ENCODE measurements around the gene IBA57.

The IBA57 gene

GRCh38 chr1:228144193-228144992, 21.2 kb upstream of the IBA57 start:
- in situ Hi-C loops (cut with MboI; ENCODE audit: low sequenced_read_pairs) = no loop called here

GRCh38 chr1:228144993-228145343, 20.6 kb upstream of the IBA57 start:
- in situ Hi-C loops (cut with MboI; ENCODE audit: low sequenced_read_pairs) = no loop called here

- in situ Hi-C loops (cut with MboI; ENCODE audit: low sequenced_read_pairs) = no loop called here
Measured at GRCh38 chr1:228145463-228146416, 19.9 kb upstream of the IBA57 start.

GRCh38 chr1:228146417-228147150, 19.0 kb upstream of the IBA57 start:
- in situ Hi-C loops (cut with MboI; ENCODE audit: low sequenced_read_pairs) = no loop called here

- in situ Hi-C loops (cut with MboI; ENCODE audit: low sequenced_read_pairs) = no loop called here
Measured at GRCh38 chr1:228147151-228147693, 18.4 kb upstream of the IBA57 start.

GRCh38 chr1:228147768-228148167, 17.8 kb upstream of the IBA57 start:
- in situ Hi-C loops (cut with MboI; ENCODE audit: low sequenced_read_pairs) = no loop called here

- in situ Hi-C loops (cut with MboI; ENCODE audit: low sequenced_read_pairs) = no loop called here
Measured at GRCh38 chr1:228148196-228148861, 17.3 kb upstream of the IBA57 start.

GRCh38 chr1:228148935-228149405, 16.6 kb upstream of the IBA57 start:
- in situ Hi-C loops (cut with MboI; ENCODE audit: low sequenced_read_pairs) = no loop called here

GRCh38 chr1:228149406-228150119, 16.0 kb upstream of the IBA57 start, which contains the start of gene GJC2:
Gene GJC2 (plus strand): TSS chr1:228149930. CDS start chr1:228157759, 7,829 bp downstream.
- in situ Hi-C loops (cut with MboI; ENCODE audit: low sequenced_read_pairs) = no loop called here

GRCh38 chr1:228150120-228150460, 15.5 kb upstream of the IBA57 start:
- in situ Hi-C loops (cut with MboI; ENCODE audit: low sequenced_read_pairs) = no loop called here

- in situ Hi-C loops (cut with MboI; ENCODE audit: low sequenced_read_pairs) = no loop called here
Measured at GRCh38 chr1:228150461-228151179, 15.0 kb upstream of the IBA57 start.

- in situ Hi-C loops (cut with MboI; ENCODE audit: low sequenced_read_pairs) = no loop called here
Measured at GRCh38 chr1:228151180-228151925, 14.3 kb upstream of the IBA57 start.

- in situ Hi-C loops (cut with MboI; ENCODE audit: low sequenced_read_pairs) = no loop called here
Measured at GRCh38 chr1:228152097-228152917, 13.3 kb upstream of the IBA57 start.

GRCh38 chr1:228152918-228153258, 12.7 kb upstream of the IBA57 start:
- in situ Hi-C loops (cut with MboI; ENCODE audit: low sequenced_read_pairs) = no loop called here

GRCh38 chr1:228154021-228154669, 11.5 kb upstream of the IBA57 start:
- in situ Hi-C loops (cut with MboI; ENCODE audit: low sequenced_read_pairs) = no loop called here

- in situ Hi-C loops (cut with MboI; ENCODE audit: low sequenced_read_pairs) = no loop called here
Measured at GRCh38 chr1:228154670-228155571, 10.7 kb upstream of the IBA57 start.
